ENCODE data around the gene FLYWCH1. TPM values are rescaled to one million over a fixed set of nuclear protein-coding genes. Genes with fewer than 3 reads are reported as not detected.

The FLYWCH1 gene
- total RNA-seq, 2 experiments from 2014 or later: 26.1 to 61.9 TPM

GRCh38 chr16:2968738-2969544 is 57.2 kb downstream of the FLYWCH1 start, which contains the start of gene PAQR4:
TSS of gene PAQR4 (plus strand) at chr16:2969348. CDS start at chr16:2969675, 327 bp downstream.
- no TSS peak for BruUV-seq (replicated peaks)
- intact Hi-C loops (cut with micrococcal nuclease; ENCODE audit: unreplicated experiment): loop anchor here (1.0 kb wide), 2 partner anchors 11 to 35 kb away; partner anchors contain the start of gene PKMYT1
- ChIA-PET CTCF (ENCODE audit: unreplicated experiment) (no interaction called here), POLR2A (interaction anchor here (0.5 kb wide), 1 partner anchor 16 kb away, joined by 3 read pairs; no protein-coding TSS in a partner anchor)
- peaks cover 38% of the 10 kb centered on the region; the same call in 1 of the 2 replicates for H3K36me3 ChIP-seq (ENCODE audit: insufficient read depth, low read length)
- DNase-seq (ENCODE audit: low spot score): peak; percentile 94
- peaks cover 6% of the 10 kb centered on the region; the same call in 1 of the 2 replicates for H4K20me1 ChIP-seq (ENCODE audit: insufficient read depth, low read length)
- no peaks in the 10 kb centered on the region for H3K9me3 ChIP-seq (ENCODE audit: low read length)
- no peaks in the 10 kb centered on the region for H3K9me2 ChIP-seq (ENCODE audit: insufficient read depth, low read length)
- H3K79me2 ChIP-seq (ENCODE audit: insufficient read depth, low read depth, low read length): no peaks in the 10 kb centered on the region; the same call in 1 of the 2 replicates
- peak within 1 kb of the TSS; percentile 64 for H3K27ac ChIP-seq (ENCODE audit: low read depth, low read length, poor library complexity, severe bottlenecking)
- peak within 1 kb of the TSS; percentile 74 for H3K4me2 ChIP-seq (ENCODE audit: low read length)
- peak within 1 kb of the TSS; percentile 99 for H3K4me3 ChIP-seq (ENCODE audit: low read depth, low read length, poor library complexity, severe bottlenecking)
- TF ChIP-seq CTCF (conservative IDR thresholded peaks at IDR 0.05; ENCODE audit: low read length): no peak
- TF ChIP-seq EZH2phosphoT487 (IDR thresholded peaks at IDR 0.05; ENCODE audit: borderline replicate concordance, low read depth, low read length): no peak
- peaks cover 57% of the 10 kb centered on the region for H3K4me1 ChIP-seq (ENCODE audit: insufficient read depth, low read length, poor library complexity, severe bottlenecking)
- H2AFZ ChIP-seq (ENCODE audit: low read length): peak within 1 kb of the TSS; percentile 25; the same call in 1 of the 2 replicates

- TF ChIP-seq EZH2phosphoT487 (IDR thresholded peaks at IDR 0.05; ENCODE audit: borderline replicate concordance, low read depth, low read length): no peak
- TF ChIP-seq CTCF (conservative IDR thresholded peaks at IDR 0.05; ENCODE audit: low read length): peak; percentile 79
- Histone ChIP-seq H3K27ac (ENCODE audit: low read depth, low read length, poor library complexity, severe bottlenecking) (peak overlapping the region; percentile 64), H3K4me3 (ENCODE audit: low read depth, low read length, poor library complexity, severe bottlenecking) (peak overlapping the region; percentile 99), H3K79me2 (ENCODE audit: insufficient read depth, low read depth, low read length) (no peaks in the 10 kb centered on the region; the same call in 1 of the 2 replicates), H2AFZ (ENCODE audit: low read length) (peak overlapping the region; percentile 25; the same call in 1 of the 2 replicates), H4K20me1 (ENCODE audit: insufficient read depth, low read length) (peaks cover 6% of the 10 kb centered on the region; the same call in 1 of the 2 replicates), H3K4me2 (ENCODE audit: low read length) (peak overlapping the region; percentile 74), H3K36me3 (ENCODE audit: insufficient read depth, low read length) (peaks cover 46% of the 10 kb centered on the region), H3K9me2 (ENCODE audit: insufficient read depth, low read length) (no peaks in the 10 kb centered on the region), H3K4me1 (ENCODE audit: insufficient read depth, low read length, poor library complexity, severe bottlenecking) (peaks cover 48% of the 10 kb centered on the region), H3K9me3 (ENCODE audit: low read length) (no peaks in the 10 kb centered on the region)
- POLR2A ChIA-PET: interaction anchor here (0.5 kb wide), 1 partner anchor 17 kb away, joined by 3 read pairs; no protein-coding TSS in a partner anchor
- intact Hi-C loops (cut with micrococcal nuclease; ENCODE audit: unreplicated experiment): loop anchor here (1.0 kb wide), 2 partner anchors 10 to 34 kb away; partner anchors contain the start of gene PKMYT1
- peak; percentile 87 for DNase-seq (ENCODE audit: low spot score)
- BruUV-seq (replicated peaks): no TSS peak
- CTCF ChIA-PET (ENCODE audit: unreplicated experiment): no interaction called here
Observed at GRCh38 chr16:2969545-2970521, 58.1 kb downstream of the FLYWCH1 start.

All from OCI-LY7 (cell line).